Measurements from ENCODE around the gene SPATA2. TPM values are rescaled to one million over a fixed set of nuclear protein-coding genes. Genes with fewer than 3 reads are reported as not detected.

Gene SPATA2
- total and polyA plus RNA-seq, 2 of the 8 experiments (the other 6 are each of a cell fraction or from before 2014, with no cell fraction given) = 11.0 to 13.0 TPM

GRCh38 chr20:49859807-49860206, 55.5 kb downstream of the SPATA2 start:
- ChIA-PET POLR2A (ENCODE audit: partially characterized antibody) (interaction anchor here (0.7 kb wide), 1 partner anchor 15 kb away, joined by 3 read pairs; no protein-coding TSS in a partner anchor), CTCF (ENCODE audit: partially characterized antibody) (interaction anchor here (0.6 to 2.3 kb wide), 7 partner anchors 8 to 251 kb away, joined by 3 to 8 read pairs (median 4); no protein-coding TSS in a partner anchor)
- Histone ChIP-seq H3K4me1 (replicated peaks in 1 of 4; ENCODE audit: control insufficient read depth in 3 of 4, insufficient read depth in 4 of 4, low read length in 3 of 4) (no peaks in the 10 kb centered on the region), H3K18ac (ENCODE audit: extremely low read depth, low read length) (no peak overlapping the region), H2AFZ (ENCODE audit: low read length) (no peak overlapping the region), H3K56ac (replicated peaks; ENCODE audit: insufficient read length, low read depth, low read length) (no peak overlapping the region), H3K79me2 (ENCODE audit: control insufficient read depth in 1 of 2, insufficient read depth in 2 of 2, low read length in 2 of 2) (no peaks in the 10 kb centered on the region), H3K4me3 (ENCODE audit: extremely low read depth in 1 of 4, insufficient read depth in 2 of 4, low read depth in 3 of 4, low read length in 4 of 4) (no peak overlapping the region), H3K9me3 (ENCODE audit: insufficient read depth in 2 of 2, low read depth in 1 of 2, low read length in 1 of 2) (no peaks in the 10 kb centered on the region), H4K20me1 (replicated peaks in 1 of 2; ENCODE audit: control insufficient read depth in 1 of 2, insufficient read depth in 2 of 2, low read length in 2 of 2) (no peaks in the 10 kb centered on the region), H3K14ac (ENCODE audit: insufficient read length) (no peak overlapping the region), H2AK5ac (ENCODE audit: low read depth, low read length) (no peak overlapping the region), H3K4ac (replicated peaks; ENCODE audit: insufficient read length, low read depth, low read length) (no peak overlapping the region), H2BK120ac (replicated peaks; ENCODE audit: low read depth, low read length) (no peak overlapping the region), H4K5ac (ENCODE audit: insufficient read length, low read depth, low read length) (no peak overlapping the region), H4K8ac (ENCODE audit: extremely low read depth, insufficient read depth, low read length) (no peak overlapping the region), H3K23ac (ENCODE audit: insufficient read length) (no peak overlapping the region), H2BK20ac (ENCODE audit: low read length) (no peak overlapping the region), H3K79me1 (ENCODE audit: low read depth, low read length) (no peaks in the 10 kb centered on the region), H3K27ac (ENCODE audit: low read depth, low read length) (no peak overlapping the region), H3K23me2 (ENCODE audit: low read depth, low read length) (no peaks in the 10 kb centered on the region), H3K9ac (replicated peaks in 1 of 4; ENCODE audit: extremely low read depth in 1 of 4, low read depth in 3 of 4, low read length in 3 of 4) (no peak overlapping the region), H2BK15ac (ENCODE audit: low read length) (no peak overlapping the region), H2BK12ac (ENCODE audit: low read depth, low read length) (no peak overlapping the region), H3K27me3 (replicated peaks in 1 of 4; ENCODE audit: control insufficient read depth in 3 of 4, extremely low read depth in 1 of 4, insufficient read depth in 3 of 4, low read length in 3 of 4) (no peaks in the 10 kb centered on the region), H4K91ac (replicated peaks; ENCODE audit: insufficient read length, low read length) (no peak overlapping the region), H3K4me2 (ENCODE audit: insufficient read depth in 1 of 2, low read depth in 2 of 2, low read length in 2 of 2) (no peak overlapping the region), H3K36me3 (ENCODE audit: control insufficient read depth in 2 of 4, insufficient read depth in 4 of 4, low read length in 3 of 4) (no peaks in the 10 kb centered on the region; a peak in 1 of 8 replicates), H2BK5ac (ENCODE audit: low read depth, low read length) (no peak overlapping the region)
- DNase-seq (ENCODE audit: low read depth in 1 of 2, low spot score in 2 of 2) (no peak), FAIRE-seq (no peak)
- TF ChIP-seq ASH2L (IDR thresholded peaks at IDR 0.05; ENCODE audit: low read length) = no peak
- no peak for TF ChIP-seq HDAC6 (IDR thresholded peaks at IDR 0.05; ENCODE audit: low read depth, low read length)
- no peak for TF ChIP-seq POLR2A (IDR thresholded peaks at IDR 0.05; ENCODE audit: control extremely low read depth in 1 of 2, low read depth in 2 of 2, low read length in 2 of 2)
- no peak for TF ChIP-seq CBX8 (IDR thresholded peaks at IDR 0.05; ENCODE audit: borderline replicate concordance, low read depth, low read length)
- TF ChIP-seq USF2 (IDR thresholded peaks at IDR 0.05; ENCODE audit: low read length) = no peak
- TF ChIP-seq MAFK (IDR thresholded peaks at IDR 0.05; ENCODE audit: low read depth, low read length) = no peak
- TF ChIP-seq EZH2 (IDR thresholded peaks at IDR 0.05; ENCODE audit: low read depth, low read length, severe bottlenecking) = no peak
- TF ChIP-seq FOSL1 (IDR thresholded peaks at IDR 0.05; ENCODE audit: insufficient read depth, low read depth, low read length) = no peak
- no peak for TF ChIP-seq CBX5 (IDR thresholded peaks at IDR 0.05; ENCODE audit: low read depth, low read length)
- TF ChIP-seq CTBP2 (IDR thresholded peaks at IDR 0.05; ENCODE audit: borderline replicate concordance, insufficient read depth, insufficient read length, low read length) = no peak
- no peak for TF ChIP-seq RAD21 (IDR thresholded peaks at IDR 0.05 in 1 of 2, conservative IDR thresholded peaks at IDR 0.05 in 1 of 2; ENCODE audit: low read depth in 2 of 2, low read length in 2 of 2)

Measured in H1 (cell line).